GM21360 (cell line): ENCODE data around the gene GALK2.

Experiments
- ATAC-seq: cut with Tn5 transposase; IDR thresholded peaks from one replicate; pipeline ENCODE4 v1.9.1; 2021; ENCODE audit warnings: mild to moderate bottlenecking, moderate library complexity; ENCODE audit not compliant: unreplicated experiment

GALK2 gene

GRCh38 chr15:49169880-49170597 lies at the start of gene GALK2:
TSS of gene GALK2 (plus strand) at chr15:49170247. CDS start at chr15:49170323, 76 bp downstream.
- peak; percentile 96 for ATAC-seq

- no peak for ATAC-seq
Measured at GRCh38 chr15:49120832-49121231, 49.2 kb upstream of the GALK2 start.

- ATAC-seq: no peak
Measured at GRCh38 chr15:49121901-49122300, 48.1 kb upstream of the GALK2 start.

- no peak for ATAC-seq
Measured at GRCh38 chr15:49122541-49123062, 47.4 kb upstream of the GALK2 start.

- no peak for ATAC-seq
Measured at GRCh38 chr15:49124371-49124770, 45.7 kb upstream of the GALK2 start.

GRCh38 chr15:49131403-49131802 lies 38.6 kb upstream of the GALK2 start:
- ATAC-seq: no peak

- no peak for ATAC-seq
Measured at GRCh38 chr15:49134683-49135341, 35.2 kb upstream of the GALK2 start.

GRCh38 chr15:49135342-49135857 lies 34.6 kb upstream of the GALK2 start:
- ATAC-seq: no peak

GRCh38 chr15:49135911-49136310 lies 34.1 kb upstream of the GALK2 start:
- ATAC-seq: no peak

GRCh38 chr15:49137861-49138260 lies 32.2 kb upstream of the GALK2 start:
- ATAC-seq: no peak

GRCh38 chr15:49145651-49146609 lies 24.1 kb upstream of the GALK2 start:
- no peak for ATAC-seq

- ATAC-seq: no peak
Measured at GRCh38 chr15:49148298-49148697, 21.7 kb upstream of the GALK2 start.

- no peak for ATAC-seq
Measured at GRCh38 chr15:49148727-49149126, 21.3 kb upstream of the GALK2 start.

GRCh38 chr15:49151831-49152230 lies 18.2 kb upstream of the GALK2 start:
- ATAC-seq: no peak

- ATAC-seq: no peak
Measured at GRCh38 chr15:49152552-49153312, 17.3 kb upstream of the GALK2 start.

GRCh38 chr15:49154359-49154758 lies 15.7 kb upstream of the GALK2 start:
- no peak for ATAC-seq

GRCh38 chr15:49154799-49155109 lies 15.3 kb upstream of the GALK2 start:
- peak; percentile 10 for ATAC-seq

- peak; percentile 92 for ATAC-seq
Measured at GRCh38 chr15:49155110-49155833, 14.8 kb upstream of the GALK2 start, which contains the start of gene COPS2. TSS of gene COPS2 (minus strand) at chr15:49155599. CDS start at chr15:49155578, 21 bp downstream.

GRCh38 chr15:49155834-49156627 lies 14.0 kb upstream of the GALK2 start:
- ATAC-seq: no peak
